GM12801 (cell line): ENCODE measurements around the gene FAM151B.

Experiments used
- CTCF ChIP-seq: IDR thresholded peaks from one replicate; pipeline ENCODE4 v1.5.1; 2011; ENCODE audit warnings: control low read depth; ENCODE audit not compliant: insufficient read length; ENCODE audit errors: extremely low read depth

The FAM151B gene

GRCh38 chr5:80468131-80468530 is 19.8 kb upstream of the FAM151B start:
- no peak for TF ChIP-seq CTCF

- no peak for TF ChIP-seq CTCF
Observed at GRCh38 chr5:80474929-80475328, 13.0 kb upstream of the FAM151B start.

DNA sequence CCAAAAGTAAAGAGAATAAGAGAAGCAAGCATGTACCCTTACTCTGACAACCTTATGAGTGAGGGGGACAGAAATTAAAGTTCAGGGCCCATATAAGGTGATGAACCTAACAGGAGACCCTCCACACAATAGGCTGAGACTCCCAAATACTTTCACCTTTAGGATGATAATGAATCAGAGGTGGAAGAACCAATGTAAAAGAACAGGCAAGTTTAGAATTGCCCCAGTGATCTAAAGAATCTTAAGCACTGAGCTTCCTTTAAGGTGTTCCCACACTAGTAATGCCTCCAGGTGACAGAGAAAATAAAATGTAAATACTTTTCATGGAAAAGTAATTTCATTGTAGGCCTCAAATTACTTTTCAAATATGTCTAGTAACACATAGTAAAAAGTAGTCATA is 8.2 kb upstream of the FAM151B start:
- no peak for TF ChIP-seq CTCF

DNA sequence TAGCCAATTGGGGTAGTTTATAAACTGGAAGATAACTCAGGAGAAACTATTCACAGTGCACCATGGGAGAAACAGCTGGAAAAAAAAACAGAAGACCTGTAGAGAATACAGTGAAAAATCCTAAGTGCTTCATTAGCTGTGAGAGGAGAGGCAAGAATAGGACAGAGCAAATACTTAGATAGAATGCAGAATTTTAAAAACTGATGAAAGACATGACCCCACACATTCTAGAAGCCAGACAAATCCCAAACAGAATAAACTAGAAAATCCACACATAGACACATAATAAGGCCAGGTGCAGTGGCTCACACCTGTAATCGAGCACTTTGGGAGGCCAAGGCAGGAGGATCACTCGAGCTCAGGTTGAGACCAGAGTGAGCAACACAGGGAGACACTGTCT is 7.5 kb upstream of the FAM151B start:
- TF ChIP-seq CTCF = no peak

- no peak for TF ChIP-seq CTCF
Observed at GRCh38 chr5:80481019-80481893, 6.6 kb upstream of the FAM151B start.

GRCh38 chr5:80482578-80482977 is 5.3 kb upstream of the FAM151B start:
- no peak for TF ChIP-seq CTCF

GRCh38 chr5:80483636-80484232 is 4.2 kb upstream of the FAM151B start:
- TF ChIP-seq CTCF = no peak
